ENCODE results near the gene KRT17. TPM values are rescaled to one million over a fixed set of nuclear protein-coding genes. Genes with fewer than 3 reads are reported as not detected.
"Not testable (repeated sequence)": the region's sequence is repeated elsewhere in the genome, so short reads cannot be mapped to it uniquely, and the experiment has no call there.

Gene KRT17
- total and polyA plus RNA-seq, 5 donors, result 0.09 TPM; not detected in 4

- 90% methylated on average over 17 of the region's 17 CpGs for WGBS
- H3K4me3 ChIP-seq (ENCODE audit: low read length); intact Hi-C loops (cut with DNase I); ATAC-seq; H3K9me3 ChIP-seq (ENCODE audit: control insufficient read depth, low read length); H3K27me3 ChIP-seq (ENCODE audit: control insufficient read depth, insufficient read depth); DNase-seq; H3K27ac ChIP-seq (ENCODE audit: low read length); H3K4me1 ChIP-seq (ENCODE audit: control insufficient read depth, insufficient read depth, low read length): not testable (repeated sequence)
Observed at GRCh38 chr17:41626028-41626913, 1.9 kb upstream of the KRT17 start.

- Histone ChIP-seq H3K27me3 (ENCODE audit: control insufficient read depth, insufficient read depth) (no peaks in the 10 kb centered on the region), H3K27ac (ENCODE audit: low read length) (no peak overlapping the region), H3K4me3 (ENCODE audit: low read length) (no peak overlapping the region), H3K4me1 (ENCODE audit: control insufficient read depth, insufficient read depth, low read length) (no peaks in the 10 kb centered on the region), H3K9me3 (ENCODE audit: control insufficient read depth, low read length) (no peaks in the 10 kb centered on the region)
- peak in 1 of 3 donors; percentile 74 for DNase-seq
- peak; percentile 36 to 63 for ATAC-seq
- WGBS, result 54% methylated on average over 16 of the region's 16 CpGs
- intact Hi-C loops (cut with DNase I), result no loop called here
Observed at GRCh38 chr17:41625602-41626001, 1.2 kb upstream of the KRT17 start.

GRCh38 chr17:41623184-41623861 is 1.1 kb downstream of the KRT17 start:
- ATAC-seq; intact Hi-C loops (cut with DNase I); H3K4me3 ChIP-seq (ENCODE audit: low read length); H3K27me3 ChIP-seq (ENCODE audit: control insufficient read depth, insufficient read depth); H3K27ac ChIP-seq (ENCODE audit: low read length); H3K4me1 ChIP-seq (ENCODE audit: control insufficient read depth, insufficient read depth, low read length); H3K9me3 ChIP-seq (ENCODE audit: control insufficient read depth, low read length); DNase-seq: not testable (repeated sequence)
- WGBS, result 67% methylated on average over 10 of the region's 10 CpGs

- H3K4me1 ChIP-seq (ENCODE audit: control insufficient read depth, insufficient read depth, low read length); H3K27me3 ChIP-seq (ENCODE audit: control insufficient read depth, insufficient read depth); intact Hi-C loops (cut with DNase I); H3K4me3 ChIP-seq (ENCODE audit: low read length); DNase-seq; H3K27ac ChIP-seq (ENCODE audit: low read length); H3K9me3 ChIP-seq (ENCODE audit: control insufficient read depth, low read length); ATAC-seq: not testable (repeated sequence)
- 76% methylated on average over 19 of the region's 19 CpGs for WGBS
Observed at GRCh38 chr17:41622340-41623183, 1.8 kb downstream of the KRT17 start.

GRCh38 chr17:41621916-41622315 is 2.5 kb downstream of the KRT17 start:
- Histone ChIP-seq H3K9me3 (ENCODE audit: control insufficient read depth, low read length) (no peaks in the 10 kb centered on the region), H3K27ac (ENCODE audit: low read length) (no peak overlapping the region), H3K27me3 (ENCODE audit: control insufficient read depth, insufficient read depth) (no peaks in the 10 kb centered on the region), H3K4me1 (ENCODE audit: control insufficient read depth, insufficient read depth, low read length) (no peaks in the 10 kb centered on the region), H3K4me3 (ENCODE audit: low read length) (no peak overlapping the region)
- ATAC-seq (no peak), DNase-seq (no peak)
- intact Hi-C loops (cut with DNase I), result no loop called here
- 86% methylated on average over 2 of the region's 2 CpGs for WGBS

GRCh38 chr17:41621435-41621817 is 2.9 kb downstream of the KRT17 start:
- 94% methylated on average over 11 of the region's 11 CpGs for WGBS
- H3K27me3 ChIP-seq (ENCODE audit: control insufficient read depth, insufficient read depth); DNase-seq; intact Hi-C loops (cut with DNase I); H3K9me3 ChIP-seq (ENCODE audit: control insufficient read depth, low read length); H3K27ac ChIP-seq (ENCODE audit: low read length); ATAC-seq; H3K4me3 ChIP-seq (ENCODE audit: low read length); H3K4me1 ChIP-seq (ENCODE audit: control insufficient read depth, insufficient read depth, low read length): not testable (repeated sequence)

- ATAC-seq (no peak), DNase-seq (no peak)
- Histone ChIP-seq H3K27ac (ENCODE audit: low read length) (no peak overlapping the region), H3K4me1 (ENCODE audit: control insufficient read depth, insufficient read depth, low read length) (no peaks in the 10 kb centered on the region), H3K27me3 (ENCODE audit: control insufficient read depth, insufficient read depth) (no peaks in the 10 kb centered on the region), H3K9me3 (ENCODE audit: control insufficient read depth, low read length) (no peaks in the 10 kb centered on the region), H3K4me3 (ENCODE audit: low read length) (no peak overlapping the region)
- WGBS, result 67% methylated on average over 21 of the region's 21 CpGs
- intact Hi-C loops (cut with DNase I), result no loop called here
Observed at GRCh38 chr17:41620583-41621434, 3.6 kb downstream of the KRT17 start.

GRCh38 chr17:41619927-41620582 is 4.3 kb downstream of the KRT17 start:
- DNase-seq; H3K27me3 ChIP-seq (ENCODE audit: control insufficient read depth, insufficient read depth); H3K4me1 ChIP-seq (ENCODE audit: control insufficient read depth, insufficient read depth, low read length); intact Hi-C loops (cut with DNase I); H3K4me3 ChIP-seq (ENCODE audit: low read length); H3K27ac ChIP-seq (ENCODE audit: low read length); H3K9me3 ChIP-seq (ENCODE audit: control insufficient read depth, low read length); ATAC-seq: not testable (repeated sequence)
- 82% methylated on average over 6 of the region's 6 CpGs for WGBS

- no peak for ATAC-seq
- no peak for DNase-seq
- H3K27me3 ChIP-seq (ENCODE audit: control insufficient read depth, insufficient read depth), result no peaks in the 10 kb centered on the region
- no peak overlapping the region for H3K4me3 ChIP-seq (ENCODE audit: low read length)
- no peaks in the 10 kb centered on the region for H3K4me1 ChIP-seq (ENCODE audit: control insufficient read depth, insufficient read depth, low read length)
- H3K27ac ChIP-seq (ENCODE audit: low read length), result no peak overlapping the region
- no peaks in the 10 kb centered on the region for H3K9me3 ChIP-seq (ENCODE audit: control insufficient read depth, low read length)
- intact Hi-C loops (cut with DNase I), result no loop called here
- WGBS, result 80% methylated on average over 19 of the region's 20 CpGs
Observed at GRCh38 chr17:41619036-41619926, 5.1 kb downstream of the KRT17 start.

Data from right cardiac atrium (tissue), 5 donors.